DMS153 treated with DMSO at 0.1 percent for 48 hours (cell line): ENCODE measurements around the gene SIRT7.

Experiments
- DNase-seq: peaks from one replicate; lab custom pipeline; 2025; ENCODE audit not compliant: unreplicated experiment; lab: John Stamatoyannopoulos, UW

Gene SIRT7

GRCh38 chr17:81932333-81932983, 14.5 kb upstream of the SIRT7 start:
- no peak for DNase-seq

DNA sequence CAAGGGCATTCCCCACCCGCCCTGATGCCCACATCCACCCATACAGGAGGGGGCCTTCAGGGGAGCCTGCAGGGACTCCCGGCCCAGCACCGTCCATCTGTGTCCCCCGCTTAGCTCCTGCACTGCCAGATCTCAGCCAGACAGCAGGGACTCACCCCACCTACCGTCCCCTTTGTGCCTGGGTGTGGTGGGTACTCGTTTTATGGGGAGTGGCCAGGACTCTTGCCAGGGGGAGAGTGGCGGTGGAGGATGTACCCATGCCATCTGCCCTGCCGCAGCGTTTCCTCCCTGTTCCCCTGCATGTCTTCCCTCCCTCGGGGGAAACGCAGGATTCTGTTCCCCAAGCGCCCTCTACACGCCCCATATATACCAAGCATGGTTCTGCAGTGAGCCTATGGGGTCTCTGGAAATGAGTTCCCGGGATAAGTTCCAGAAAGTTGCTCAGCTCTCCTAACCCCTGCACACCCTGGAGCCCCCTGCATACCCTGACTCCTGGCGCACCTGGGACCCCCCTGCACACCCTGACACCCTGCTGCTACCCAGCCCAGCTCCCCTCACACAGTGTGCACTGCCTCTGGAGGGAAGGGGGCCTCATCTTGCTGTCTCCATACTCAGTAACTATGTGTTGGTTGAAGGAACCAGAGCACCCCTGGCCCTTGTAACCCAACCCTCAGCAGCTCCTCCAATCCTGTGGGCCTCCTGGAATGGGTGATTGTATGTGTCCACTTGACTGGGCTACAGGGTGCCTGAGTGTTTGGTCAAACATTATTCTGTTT, 13.8 kb upstream of the SIRT7 start:
- no peak for DNase-seq

- no peak for DNase-seq
Observed at GRCh38 chr17:81931189-81931556, 13.2 kb upstream of the SIRT7 start.

DNA sequence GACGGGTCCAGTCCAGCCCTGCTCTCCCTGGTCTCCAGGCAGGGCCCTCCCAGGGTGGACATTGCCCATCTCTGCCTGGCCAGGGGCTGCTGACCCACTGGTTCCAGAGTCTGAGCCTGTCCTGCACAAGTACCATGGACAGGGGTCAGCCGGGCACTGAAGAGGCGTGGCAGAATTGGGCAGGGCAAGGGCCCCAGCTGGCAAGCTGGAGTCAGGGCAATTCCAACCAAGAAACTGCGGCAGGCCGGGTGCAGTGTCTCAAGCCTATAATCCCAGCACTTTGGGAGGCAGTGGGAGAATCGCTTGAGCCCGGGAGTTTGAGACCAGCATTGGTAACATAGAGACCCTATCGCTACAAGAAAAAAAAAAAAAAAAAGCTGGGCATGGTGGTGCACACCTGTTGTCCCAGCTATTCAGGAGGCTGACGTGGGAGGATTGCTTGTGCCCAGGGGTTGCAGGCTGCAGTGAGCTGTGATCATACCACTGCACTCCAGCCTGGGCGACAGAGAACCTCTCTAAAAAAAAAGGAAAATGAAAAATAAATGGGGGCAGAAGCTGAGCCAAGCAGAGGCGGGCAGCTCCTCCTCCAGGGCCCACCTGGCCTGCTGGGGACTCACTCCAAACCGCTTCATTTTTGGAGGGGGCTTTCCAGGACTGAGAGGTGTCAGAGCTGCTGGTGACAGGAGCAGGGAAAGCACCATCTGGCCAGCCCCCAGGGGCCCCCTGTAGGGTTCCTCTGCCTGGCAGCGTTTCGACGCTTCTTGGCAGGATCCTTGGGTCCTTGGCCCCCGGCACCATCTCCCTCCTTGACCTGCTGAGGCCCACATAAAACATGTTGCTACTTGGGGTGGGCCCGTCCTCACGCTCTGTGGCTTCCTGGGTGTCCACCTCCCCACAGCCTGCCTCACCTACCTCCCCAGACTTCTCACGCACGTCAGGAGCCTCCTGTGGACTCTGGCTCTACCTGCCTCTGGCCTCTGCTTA, 12.5 kb upstream of the SIRT7 start:
- DNase-seq, result no peak

DNA sequence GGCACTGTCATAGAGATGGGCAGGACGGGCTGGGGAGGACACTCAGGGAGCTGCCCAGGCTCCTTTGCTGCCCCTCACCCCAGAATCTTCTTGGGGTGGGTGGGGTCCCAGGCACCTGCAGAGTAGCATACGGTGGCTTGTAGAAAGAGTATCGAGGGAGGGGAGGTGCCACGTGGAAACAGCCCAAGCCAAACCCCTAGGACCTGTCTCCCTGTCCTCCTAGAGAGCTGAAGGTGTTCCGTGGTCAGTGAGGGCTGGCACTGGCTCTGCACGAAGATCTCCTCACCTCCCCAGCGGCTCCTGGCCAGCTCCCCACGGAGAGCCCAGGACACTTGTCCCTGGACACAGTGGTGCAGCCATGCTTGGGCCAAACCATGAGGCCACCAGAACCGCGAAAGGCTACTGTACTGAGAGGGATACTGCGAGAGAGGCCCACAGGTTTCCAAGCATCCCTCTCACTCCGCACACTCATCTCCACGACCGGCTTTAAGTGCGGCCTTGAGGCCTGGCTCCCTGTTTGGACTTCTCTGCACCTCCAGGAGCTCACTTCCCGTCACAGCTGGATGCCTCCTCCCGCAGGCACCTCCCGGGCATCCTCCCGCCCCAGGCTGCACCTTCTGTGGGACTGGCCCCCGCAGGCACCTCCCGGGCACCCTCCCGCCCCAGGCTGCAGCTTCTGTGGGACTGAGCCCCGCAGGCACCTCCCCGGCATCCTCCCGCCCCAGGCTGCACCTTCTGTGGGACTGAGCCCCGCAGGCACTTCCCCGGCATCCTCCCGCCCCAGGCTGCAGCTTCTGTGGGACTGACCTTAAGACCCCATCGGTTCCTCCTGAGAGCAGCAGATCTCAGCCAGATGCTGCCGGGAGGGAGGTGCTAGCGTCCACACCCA, 11.5 kb upstream of the SIRT7 start:
- no peak for DNase-seq

- no peak for DNase-seq
Observed at GRCh38 chr17:81928544-81929252, 10.7 kb upstream of the SIRT7 start.

DNA sequence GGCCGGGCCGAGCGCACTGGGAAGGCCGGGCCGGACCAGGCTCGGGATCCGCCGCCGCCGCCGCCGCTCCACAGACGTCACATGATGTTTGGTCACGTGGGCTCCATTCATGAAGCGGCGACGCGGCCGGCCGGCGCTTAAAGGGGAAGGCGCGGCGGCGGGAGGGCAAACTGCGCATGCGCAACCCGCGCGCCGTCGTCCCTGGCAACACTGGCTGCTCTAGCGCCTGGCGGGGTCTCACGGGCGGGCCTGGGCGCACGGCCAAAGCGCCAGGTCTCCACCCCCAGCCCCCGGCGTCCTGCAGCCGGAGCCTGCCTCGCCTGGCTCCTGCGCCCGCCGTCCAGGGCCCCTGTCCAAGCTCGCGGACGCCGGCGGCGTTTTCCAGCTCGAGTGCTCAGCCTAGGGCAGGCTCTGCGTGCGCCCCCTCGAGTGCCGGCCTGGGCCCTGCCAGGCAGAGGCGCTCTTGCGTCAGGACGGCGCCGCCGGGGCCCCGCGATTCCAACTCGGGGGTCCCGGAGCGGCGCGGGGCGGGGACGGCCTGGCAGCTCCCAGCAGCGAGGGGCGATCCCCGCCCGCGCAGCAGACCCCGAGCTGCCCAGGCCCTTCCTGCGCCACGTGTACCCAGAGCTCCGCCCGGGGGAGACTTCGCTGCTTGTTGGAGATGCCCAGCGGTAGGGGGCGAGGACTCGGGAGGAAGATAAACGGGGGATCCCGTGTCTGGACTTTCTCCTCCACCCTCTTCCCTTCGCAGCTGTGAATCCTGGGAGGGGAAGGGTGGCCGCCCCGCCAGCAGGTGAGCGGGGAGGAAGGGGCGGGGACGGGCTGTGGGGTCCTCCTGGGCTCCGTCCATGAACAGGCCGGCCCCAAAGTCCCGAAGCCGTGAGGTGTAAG, 9.9 kb upstream of the SIRT7 start, which contains the start of gene MAFG:
Gene MAFG, minus strand, starts transcription at position 83 of the 891 bp plus-strand sequence. CDS start 4,550 bp downstream, outside the sequence.
- DNase-seq, result peak; percentile 78

DNA sequence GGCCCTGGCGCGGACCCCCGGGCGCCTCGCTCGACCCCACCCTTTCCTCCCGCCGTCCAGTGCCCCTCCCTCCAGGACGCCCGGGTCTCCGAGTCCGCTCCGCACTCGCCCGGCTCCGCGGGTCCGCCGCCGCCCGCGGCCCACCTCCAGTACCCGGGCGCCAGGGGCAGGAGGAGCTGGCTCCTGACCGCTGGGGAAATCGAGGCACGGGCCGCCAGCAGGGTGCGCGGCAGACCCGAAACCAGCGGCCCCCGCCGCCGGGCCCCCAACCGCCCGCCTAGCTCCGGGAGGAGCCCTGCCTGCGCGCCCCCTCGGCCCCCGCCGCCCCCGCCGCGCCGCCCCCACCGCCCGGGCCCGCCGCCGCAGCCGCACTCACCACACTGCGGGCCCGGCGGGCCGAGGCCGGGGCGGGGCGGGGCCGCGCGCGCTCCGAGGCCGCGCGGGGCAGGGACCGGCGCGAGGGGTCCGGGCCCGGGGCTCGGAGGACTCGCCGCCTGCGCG, 9.2 kb upstream of the SIRT7 start:
- no peak for DNase-seq

DNA sequence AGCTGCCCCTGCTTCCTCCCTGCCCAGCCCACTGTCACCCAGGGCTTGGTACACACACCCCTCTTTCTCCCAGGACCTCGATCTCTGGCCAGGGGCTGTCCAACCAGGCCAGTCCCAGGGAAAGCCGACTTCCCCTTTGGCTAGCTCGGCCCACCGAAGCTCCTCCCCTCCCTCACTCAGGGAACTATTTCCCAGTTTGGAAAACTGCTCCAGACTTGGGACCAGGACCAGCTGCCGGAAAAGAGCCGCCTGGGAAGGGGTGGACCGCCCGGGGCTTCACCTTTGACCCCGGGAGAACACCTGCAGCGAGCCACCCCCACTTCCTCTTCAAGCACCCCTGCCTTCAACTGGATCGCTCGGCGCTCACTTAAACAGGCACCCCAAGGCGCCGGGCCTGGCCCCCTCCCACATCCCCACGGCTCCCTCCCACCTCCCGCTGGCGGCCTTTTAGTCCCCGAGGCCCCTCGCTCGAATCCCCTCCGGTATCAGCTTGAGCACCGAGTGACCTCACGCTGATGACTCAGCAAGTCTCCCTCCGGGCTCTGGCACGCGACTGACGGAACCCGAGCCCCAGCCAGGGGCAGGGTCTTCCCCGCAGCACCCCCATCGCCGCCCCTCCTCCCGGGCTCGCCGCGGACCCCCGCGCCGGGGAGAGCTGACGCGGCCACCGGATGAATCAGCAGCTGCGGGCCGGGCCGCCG, 8.6 kb upstream of the SIRT7 start:
- no peak for DNase-seq

DNA sequence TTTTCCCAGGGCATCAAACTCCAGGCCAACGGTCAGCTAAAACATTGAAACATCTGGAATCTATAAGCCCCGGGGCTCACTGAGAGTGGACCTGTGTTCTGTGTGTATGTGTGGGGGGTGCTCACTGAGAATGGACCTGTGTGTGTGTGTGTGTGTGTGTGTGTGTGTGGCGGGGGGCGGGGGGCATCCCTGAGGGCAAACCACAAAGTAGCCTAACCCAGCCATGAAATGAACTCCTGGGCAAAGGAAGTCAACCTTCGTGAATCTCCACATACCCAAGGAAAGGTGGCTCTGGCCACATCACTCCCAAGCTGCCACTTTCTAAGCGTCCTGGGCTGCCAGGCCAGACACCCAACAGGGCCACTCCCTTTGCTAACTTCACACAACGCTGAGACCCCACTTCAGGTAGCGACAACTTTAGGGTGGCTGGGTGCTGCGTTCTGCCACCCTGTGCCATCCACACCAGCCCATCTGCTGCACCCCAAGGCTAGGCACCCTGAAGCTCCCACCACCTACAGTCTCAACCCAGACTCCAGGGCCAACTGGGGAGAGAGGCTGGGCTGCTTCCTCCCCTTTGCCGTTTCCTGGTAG, 8.0 kb upstream of the SIRT7 start:
- DNase-seq, result no peak

DNA sequence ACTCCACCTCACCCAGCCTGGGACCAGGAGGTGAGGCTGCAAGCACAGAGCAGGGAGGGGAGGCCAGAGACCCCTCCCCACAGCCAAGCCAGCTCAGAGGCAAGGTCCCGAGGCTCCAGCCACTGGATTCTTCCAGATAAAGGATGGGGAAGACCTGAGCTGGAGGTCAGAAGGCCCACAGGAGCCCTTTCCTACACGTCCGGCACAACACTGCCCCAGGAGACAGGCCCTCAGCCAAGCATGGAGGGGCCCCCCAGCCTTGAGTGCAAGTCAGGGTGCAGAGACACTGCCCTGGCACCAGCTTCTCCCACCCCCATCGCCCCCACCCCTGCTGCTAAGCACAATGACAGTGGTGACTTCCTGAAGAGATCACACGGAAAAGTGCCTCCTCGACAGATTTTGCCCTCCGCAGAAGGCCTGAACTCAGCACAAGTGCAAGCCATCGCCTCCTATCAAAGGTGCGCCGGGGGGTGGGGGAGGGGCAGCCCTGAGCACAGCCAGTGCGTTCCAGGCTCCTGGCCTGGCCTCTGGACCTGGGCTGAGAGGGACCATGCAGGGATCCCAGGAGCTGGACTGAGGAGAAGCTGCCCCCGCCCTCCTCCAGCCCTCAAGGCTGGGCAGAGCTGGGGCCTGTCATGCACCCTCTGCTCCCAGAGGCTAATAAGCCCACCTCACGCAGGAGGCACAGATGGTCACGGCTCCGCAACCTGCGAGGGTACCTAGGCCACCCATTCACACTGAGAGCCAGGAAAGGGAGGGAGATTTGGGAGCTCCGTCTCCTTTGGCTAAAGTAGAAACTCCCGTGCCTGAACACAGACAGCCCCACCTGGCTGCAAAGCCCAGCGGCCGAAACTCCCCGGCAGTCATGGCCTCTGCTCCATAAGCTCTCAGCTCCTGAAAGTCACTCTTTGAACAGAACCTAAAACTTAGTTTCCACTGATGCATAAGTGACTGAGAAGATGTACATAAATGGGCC, 6.9 kb upstream of the SIRT7 start:
- DNase-seq, result no peak

GRCh38 chr17:81923302-81924260, 5.6 kb upstream of the SIRT7 start:
- DNase-seq, result no peak

DNA sequence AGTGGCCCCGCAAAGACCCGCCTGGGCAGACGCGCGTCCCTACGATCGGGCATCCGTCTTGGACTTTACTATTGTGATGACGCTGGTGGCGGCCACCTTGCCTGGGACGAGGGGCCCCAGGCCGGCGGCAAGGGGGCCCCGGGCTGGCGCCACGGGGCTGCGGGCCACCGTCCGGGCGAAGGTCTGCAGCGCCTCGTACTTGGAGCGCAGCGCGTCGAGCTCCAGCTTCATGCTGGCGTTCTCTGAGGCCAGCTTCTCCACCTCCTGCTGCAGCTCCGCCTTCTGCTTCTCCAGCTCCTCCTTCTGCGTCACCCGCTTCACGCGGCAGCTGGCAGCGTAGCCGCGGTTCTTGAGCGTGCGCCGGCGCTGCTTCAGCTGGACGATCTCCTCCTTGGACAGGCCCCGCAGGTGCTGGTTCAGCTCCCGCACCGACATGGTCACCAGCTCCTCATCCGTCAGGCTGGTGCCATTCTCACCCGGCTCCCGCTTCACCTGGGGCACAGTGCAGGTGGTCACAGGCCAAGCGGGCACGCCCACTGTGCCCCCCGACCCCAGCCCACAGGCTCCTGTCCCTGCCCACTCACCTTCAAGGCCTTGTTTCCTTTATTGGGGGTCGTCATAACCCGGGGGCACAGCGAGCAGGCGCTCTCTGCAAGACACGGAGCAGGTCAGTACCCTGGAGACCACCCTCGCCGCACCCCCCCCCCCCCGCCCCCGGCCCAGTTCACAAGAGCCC, 4.8 kb upstream of the SIRT7 start:
- no peak for DNase-seq

DNA sequence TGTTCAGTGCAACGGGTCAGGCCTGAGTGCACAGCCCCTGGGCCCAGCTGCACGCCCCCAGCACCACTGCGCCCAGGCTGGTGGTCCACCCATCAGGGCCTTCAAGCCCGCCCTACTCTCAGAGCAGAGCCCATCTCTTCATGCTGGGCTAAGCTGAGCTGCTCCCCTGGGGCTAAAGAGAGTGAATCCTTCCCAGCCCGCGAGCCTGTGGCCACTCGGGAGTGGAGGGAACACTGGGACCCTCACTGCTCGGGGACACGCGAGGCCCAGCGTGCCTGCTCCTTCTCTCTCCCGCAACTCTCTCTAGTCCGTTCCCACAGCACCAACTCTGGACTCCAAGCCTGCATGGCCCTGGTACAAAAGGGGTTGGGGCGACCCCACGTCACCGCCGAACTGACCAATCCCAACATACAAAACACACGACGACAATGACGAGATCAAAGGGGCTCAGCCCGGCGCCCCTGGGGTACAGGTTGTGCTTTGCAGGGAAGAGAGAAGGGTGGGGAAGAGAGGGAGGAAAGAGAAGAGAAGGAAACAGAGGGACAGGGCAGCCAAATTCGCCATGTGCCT, 4.1 kb upstream of the SIRT7 start:
- no peak for DNase-seq

- DNase-seq, result no peak
Observed at GRCh38 chr17:81921537-81921862, 3.5 kb upstream of the SIRT7 start.
